ELF-1 (cell line): ENCODE results near the gene PPP4R2.

ENCODE experiments used
- DNase-seq: peaks from one replicate; pipeline ENCODE4 v3.0.0-alpha.2; 2016; ENCODE audit warnings: low read depth, low spot score

PPP4R2 gene

DNA sequence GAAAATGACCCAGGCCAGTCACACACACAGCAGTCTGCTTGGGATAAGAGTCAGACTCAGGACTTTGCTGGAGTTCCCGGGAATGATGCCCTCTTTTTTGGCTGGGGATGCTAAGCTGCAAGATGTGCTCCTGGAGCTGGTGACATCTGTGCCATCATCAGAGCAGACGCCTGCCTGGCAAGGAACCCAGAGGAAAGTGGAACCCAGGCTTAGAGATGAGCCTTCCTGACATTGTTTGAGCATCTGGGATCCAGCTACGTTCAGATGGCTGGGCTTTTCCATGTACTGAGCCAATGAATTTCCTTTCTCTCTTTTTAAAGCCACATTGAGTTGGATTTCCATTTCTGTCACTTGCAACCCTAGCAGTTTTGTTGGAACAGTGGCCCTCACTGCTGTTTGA, 118.1 kb downstream of the PPP4R2 start:
- no peak for DNase-seq

DNA sequence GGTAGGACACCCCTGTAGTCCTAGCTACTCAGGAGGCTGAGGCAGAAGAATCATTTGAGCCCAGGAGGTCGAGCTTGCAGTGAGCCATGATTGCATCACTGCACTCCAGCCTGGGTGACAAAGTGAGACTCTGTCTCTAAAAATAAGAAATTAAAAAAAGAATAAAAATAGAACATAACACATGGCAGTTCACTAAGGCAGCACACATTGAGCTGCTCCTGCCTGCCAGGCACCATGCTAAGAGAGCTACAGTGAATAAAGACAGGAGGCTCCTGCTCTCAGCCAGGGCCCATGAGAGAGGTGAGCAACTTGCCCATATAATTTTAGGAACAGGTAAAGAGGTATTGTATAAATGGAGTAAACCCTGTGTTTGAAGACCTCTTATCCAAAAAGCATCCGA, 119.2 kb downstream of the PPP4R2 start:
- no peak for DNase-seq
